ENCODE measurements around the gene SIMC1. TPM values are rescaled to one million over a fixed set of nuclear protein-coding genes. Genes with fewer than 3 reads are reported as not detected.

Gene SIMC1
- polyA plus RNA-seq, result 14.1 and 15.8 TPM in 2 replicates

GRCh38 chr5:176237971-176238644, at the start of gene SIMC1:
SIMC1 (plus strand) TSS chr5:176238424; CDS start chr5:176238509, 85 bp downstream.

GRCh38 chr5:176361437-176362232, 123.4 kb downstream of the SIMC1 start, which contains the start of gene KIAA1191:
KIAA1191 (minus strand) TSS chr5:176361764; CDS start chr5:176359508, 2,256 bp downstream.

GRCh38 chr5:176365351-176366231, 127.4 kb downstream of the SIMC1 start, which contains the start of gene ARL10:
ARL10 (plus strand) TSS chr5:176365487; CDS start chr5:176365564, 77 bp downstream.

GRCh38 chr5:176388444-176389134, 150.4 kb downstream of the SIMC1 start, which contains the start of the genes HIGD2A and NOP16:
HIGD2A (plus strand) TSS chr5:176388751; CDS start chr5:176388820, 69 bp downstream.
NOP16 (minus strand) TSS chr5:176388598; CDS start chr5:176388539, 59 bp downstream.

Other genes with a start within 250 kb of the SIMC1 start
- gene KIAA1191, start 123.3 kb downstream of the SIMC1 start, polyA plus RNA-seq, result 46.1 and 47.9 TPM in 2 replicates
- gene ARL10, start 127.1 kb downstream of the SIMC1 start, polyA plus RNA-seq, result 1.1 and 3.9 TPM in 2 replicates
- gene NOP16, start 150.2 kb downstream of the SIMC1 start, polyA plus RNA-seq, result 106 and 141 TPM in 2 replicates
- 451 and 463 TPM in 2 replicates for gene HIGD2A, start 150.3 kb downstream of the SIMC1 start, polyA plus RNA-seq
- gene CLTB, start 178.1 kb downstream of the SIMC1 start, polyA plus RNA-seq, result 20.9 and 37.9 TPM in 2 replicates
- gene FAF2, start 210.0 kb downstream of the SIMC1 start, polyA plus RNA-seq, result 44.3 and 48.9 TPM in 2 replicates